ENCODE measurements around the gene TYW3.

TYW3 gene

GRCh38 chr1:74732960-74733603 lies at the start of gene TYW3, which contains the start of gene CRYZ:
Gene TYW3 (plus strand): TSS chr1:74733152. CDS start chr1:74733245, 93 bp downstream.
Gene CRYZ (minus strand): TSS chr1:74733050. CDS start chr1:74724821, 8,229 bp downstream.
- DNase-seq (ENCODE audit: low read depth) = peak; percentile 94

GRCh38 chr1:74683656-74684055 lies 49.3 kb upstream of the TYW3 start:
- DNase-seq (ENCODE audit: low read depth) = no peak

DNA sequence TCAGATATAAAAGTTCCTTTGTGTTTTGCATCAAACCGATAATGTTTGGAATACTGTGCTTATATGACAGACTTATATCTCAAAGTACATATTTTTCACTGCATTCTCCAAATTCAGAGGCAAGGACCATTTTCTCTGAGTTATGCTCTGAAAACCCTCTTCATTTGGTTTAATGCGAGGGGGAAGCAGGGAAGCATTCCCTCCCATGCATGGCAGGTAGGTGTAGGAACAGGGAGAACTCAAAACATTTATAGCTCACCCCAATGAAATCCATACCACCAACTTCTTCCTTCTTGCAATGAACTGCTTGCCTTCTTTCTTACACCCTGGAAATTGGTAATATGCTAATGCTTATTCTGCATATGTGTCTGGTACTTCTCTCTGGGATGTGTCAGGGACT lies 48.7 kb upstream of the TYW3 start:
- no peak for DNase-seq (ENCODE audit: low read depth)

GRCh38 chr1:74686928-74687327 lies 46.0 kb upstream of the TYW3 start:
- DNase-seq (ENCODE audit: low read depth) = no peak

- peak; percentile 51 for DNase-seq (ENCODE audit: low read depth)
These were observed 43.2 kb upstream of the TYW3 start for GRCh38 chr1:74689621-74690363.

DNA sequence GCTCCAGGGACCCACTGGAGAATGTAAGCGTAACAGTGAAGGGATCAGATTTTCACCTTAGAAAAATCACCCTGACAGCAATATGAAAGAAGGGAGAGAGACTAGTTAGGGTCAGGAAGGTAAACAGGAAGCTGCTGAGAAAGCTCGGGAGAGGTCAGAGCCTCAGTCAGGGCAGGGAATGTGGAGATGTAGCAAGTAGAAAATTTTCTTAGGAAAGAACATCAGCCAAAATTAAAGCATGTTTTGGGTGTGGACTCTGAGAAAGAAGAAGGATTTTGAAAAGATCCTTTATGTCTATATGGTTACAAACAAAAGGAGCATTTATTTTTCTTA lies 42.6 kb upstream of the TYW3 start:
- no peak for DNase-seq (ENCODE audit: low read depth)

- no peak for DNase-seq (ENCODE audit: low read depth)
These were observed 42.0 kb upstream of the TYW3 start for GRCh38 chr1:74690909-74691308.

DNA sequence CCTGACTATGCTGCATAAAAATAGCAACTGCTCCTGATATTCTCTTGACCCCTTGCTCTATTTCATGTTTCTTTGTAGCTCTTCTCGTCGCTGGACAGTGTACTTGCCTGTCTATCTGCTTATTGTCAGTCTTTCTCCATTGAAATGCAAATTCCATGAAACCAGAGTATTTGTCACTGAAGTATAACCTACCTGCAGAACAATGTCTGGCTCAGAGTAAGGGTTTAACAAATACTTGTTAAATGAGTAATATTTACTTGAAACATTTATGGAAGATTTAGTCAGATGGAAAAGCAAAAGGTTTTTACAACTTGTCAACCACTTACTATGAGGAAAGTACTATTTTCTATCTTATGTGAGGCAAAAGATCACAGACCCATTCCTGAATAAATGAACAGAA lies 39.5 kb upstream of the TYW3 start:
- DNase-seq (ENCODE audit: low read depth) = no peak

DNA sequence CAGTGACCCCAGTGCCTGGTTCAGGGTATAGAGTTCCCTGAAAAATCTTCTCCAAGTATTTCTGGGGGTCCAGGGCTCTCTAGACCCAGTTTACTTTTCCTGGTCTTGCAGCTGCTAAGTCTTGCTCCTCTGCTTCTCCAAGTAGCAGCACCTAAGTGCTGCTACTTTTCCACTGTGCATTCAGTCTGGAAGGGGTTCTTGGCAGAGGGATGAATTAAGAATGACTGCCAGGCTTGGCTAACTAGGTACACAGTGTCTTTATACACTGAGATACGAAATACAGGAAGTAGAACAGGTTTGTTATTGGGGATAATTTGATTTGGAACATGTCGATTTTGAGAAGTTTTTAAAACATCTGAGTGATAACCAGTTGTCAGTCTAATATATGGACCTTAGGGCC lies 35.1 kb upstream of the TYW3 start:
- no peak for DNase-seq (ENCODE audit: low read depth)

GRCh38 chr1:74699331-74699730 lies 33.6 kb upstream of the TYW3 start:
- no peak for DNase-seq (ENCODE audit: low read depth)

GRCh38 chr1:74703386-74704182 lies 29.4 kb upstream of the TYW3 start:
- DNase-seq (ENCODE audit: low read depth) = no peak

- peak; percentile 41 for DNase-seq (ENCODE audit: low read depth)
These were observed 20.1 kb upstream of the TYW3 start for GRCh38 chr1:74712881-74713280.

- no peak for DNase-seq (ENCODE audit: low read depth)
These were observed 19.1 kb upstream of the TYW3 start for GRCh38 chr1:74713849-74714248.

GRCh38 chr1:74714429-74715235 lies 18.3 kb upstream of the TYW3 start:
- DNase-seq (ENCODE audit: low read depth) = no peak

GRCh38 chr1:74715236-74715502 lies 17.8 kb upstream of the TYW3 start:
- DNase-seq (ENCODE audit: low read depth) = no peak

DNA sequence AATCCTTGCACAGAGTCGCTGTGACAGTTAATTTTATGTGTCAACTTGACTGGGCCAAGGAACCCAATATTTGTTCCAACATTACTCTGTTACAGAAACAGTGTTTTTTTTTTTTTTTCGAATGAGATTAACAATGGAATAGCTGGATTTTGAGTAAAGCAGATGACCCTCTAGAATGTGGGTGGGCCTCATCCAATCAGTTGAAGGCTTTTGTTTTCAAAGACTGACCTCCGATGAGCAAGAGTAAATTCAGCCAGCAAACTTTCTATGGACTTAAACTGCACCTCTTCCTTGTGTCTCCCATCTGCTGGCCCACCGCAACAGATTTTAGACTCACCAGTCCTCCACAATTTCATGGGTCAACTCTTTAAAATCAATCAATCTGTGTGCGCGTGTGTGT lies 17.1 kb upstream of the TYW3 start:
- no peak for DNase-seq (ENCODE audit: low read depth)

DNA sequence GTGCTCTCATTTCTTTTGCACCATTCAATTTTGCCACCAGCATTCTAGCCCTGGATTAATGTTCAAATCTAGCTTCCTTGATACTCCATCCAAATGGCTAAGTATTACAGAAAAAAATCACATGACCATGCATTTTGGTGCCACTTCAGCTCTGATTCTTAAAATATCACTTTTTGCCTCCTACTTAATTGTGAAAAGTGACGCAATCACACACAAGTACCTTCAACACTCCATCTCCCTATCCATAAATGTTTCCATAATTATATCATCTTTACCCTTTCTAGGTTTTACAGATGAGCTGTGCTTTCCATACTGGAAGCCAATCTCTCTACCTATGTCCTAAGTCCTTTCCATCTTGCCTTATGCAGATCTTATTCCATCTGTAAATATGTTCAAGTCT lies 16.1 kb upstream of the TYW3 start:
- no peak for DNase-seq (ENCODE audit: low read depth)

- DNase-seq (ENCODE audit: low read depth) = no peak
These were observed 15.3 kb upstream of the TYW3 start for GRCh38 chr1:74717626-74718025.

DNA sequence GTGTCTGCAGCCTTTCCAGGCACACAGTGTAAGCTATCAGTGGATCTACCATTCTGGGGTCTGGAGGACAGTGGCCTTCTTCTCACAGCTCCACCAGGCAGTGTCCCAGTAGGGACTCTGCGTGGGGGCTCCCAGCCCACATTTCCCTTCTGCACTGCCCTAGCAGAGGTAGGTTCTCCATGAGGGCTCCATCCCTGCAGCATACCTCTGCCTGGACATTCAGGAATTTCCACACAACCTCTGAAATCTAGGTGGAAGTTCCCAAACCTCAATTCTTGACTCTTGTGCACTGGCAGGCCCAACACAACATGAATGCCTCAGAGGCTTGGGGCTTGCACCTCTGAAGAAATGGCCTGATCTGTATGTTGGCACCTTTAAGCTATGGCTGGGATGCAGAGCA lies 6.9 kb upstream of the TYW3 start:
- no peak for DNase-seq (ENCODE audit: low read depth)

DNA sequence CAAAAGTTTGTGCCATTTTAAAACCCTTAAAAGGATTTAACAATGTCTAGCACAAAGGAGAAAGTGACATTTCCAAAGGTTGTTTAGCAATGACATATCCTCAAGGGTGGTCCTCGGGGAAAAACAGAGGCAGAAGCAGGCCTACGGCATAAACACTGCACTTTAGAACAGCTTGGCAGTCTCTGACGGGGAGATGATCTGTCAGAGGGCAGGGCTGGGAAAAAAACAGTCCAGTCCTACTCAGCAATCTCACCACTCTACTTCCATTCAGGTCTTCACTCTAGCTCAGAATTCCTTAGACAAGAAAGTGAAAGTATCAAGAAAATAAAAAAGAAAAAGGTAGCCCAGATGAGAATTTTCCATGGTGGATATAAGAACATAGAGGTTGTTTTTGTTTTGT lies 4.2 kb upstream of the TYW3 start:
- no peak for DNase-seq (ENCODE audit: low read depth)

DNA sequence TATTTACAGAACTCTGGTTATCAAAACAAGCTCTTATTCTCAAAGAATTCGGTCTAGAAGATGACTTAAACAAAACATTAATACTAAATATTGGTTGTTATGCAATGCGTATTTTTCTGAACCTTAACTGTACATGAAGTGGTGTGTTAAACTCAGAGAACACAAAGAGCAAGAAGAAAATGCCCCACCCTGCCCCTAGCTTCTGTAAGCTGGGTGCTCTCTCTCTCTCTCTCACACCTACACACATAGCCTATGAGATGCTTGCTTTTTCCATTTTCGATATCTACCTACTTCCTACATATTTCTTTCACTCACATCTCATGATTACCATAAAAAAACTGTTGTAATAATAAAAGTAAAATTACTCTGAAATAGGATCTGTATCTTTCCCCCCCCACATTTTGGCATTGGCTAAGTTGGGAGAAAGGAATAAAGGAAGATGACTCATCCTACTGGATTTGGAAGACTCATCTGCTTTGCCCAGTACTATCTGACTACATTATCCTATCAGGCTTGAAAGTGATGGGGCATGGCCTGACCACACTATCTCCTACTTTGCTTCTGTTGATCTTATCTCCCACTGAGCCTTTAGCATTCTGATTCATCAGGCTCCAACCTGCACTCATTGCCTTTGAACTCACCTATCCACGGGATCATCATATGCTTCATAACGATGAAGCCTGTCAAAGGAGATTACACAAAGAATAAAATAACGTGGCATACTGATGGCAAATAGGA lies 3.0 kb upstream of the TYW3 start:
- peak; percentile 55 for DNase-seq (ENCODE audit: low read depth)
